Colonic mucosa (tissue), 4 donors: ENCODE results near the gene TNFRSF1B. TPM values are rescaled to one million over a fixed set of nuclear protein-coding genes. Genes with fewer than 3 reads are reported as not detected.

Experiments
- DNase-seq: peaks from one replicate; pipeline ENCODE4 v3.0.0-alpha.2; 2020
- H3K27ac ChIP-seq: fragments of 200-600 bp; one replicate; pipeline ENCODE4 v1.8.0; 2021
- H3K27me3 ChIP-seq: fragments of 200-600 bp; one replicate; pipeline ENCODE4 v1.8.0; 2021
- H3K36me3 ChIP-seq: fragments of 200-600 bp; one replicate; pipeline ENCODE4 v1.8.0; 2021
- H3K4me1 ChIP-seq: fragments of 200-600 bp; one replicate; pipeline ENCODE4 v1.8.0; 2021; ENCODE audit warnings: mild to moderate bottlenecking
- H3K4me3 ChIP-seq: fragments of 200-600 bp; one replicate; pipeline ENCODE4 v1.8.0; 2021
- H3K9ac ChIP-seq, 2 donors: one replicate each; pipeline ENCODE4 v1.7.0; 2013; ENCODE audit warnings: control low read depth in 2 of 2, low read depth in 2 of 2, low read length in 2 of 2
- H3K9me3 ChIP-seq: fragments of 200-600 bp; one replicate; pipeline ENCODE4 v1.8.0; 2021
- CTCF ChIP-seq: fragments of 200-600 bp; IDR thresholded peaks from one replicate; pipeline ENCODE4 v1.8.0; 2022; ENCODE audit warnings: antibody characterized with exemption, mild to moderate bottlenecking
- intact Hi-C: fragments of 100-400 bp; cut with DNase I; formaldehyde crosslinking; loops from one replicate; pipeline ENCODE4 v1.14.1; 2022
- total RNA-seq, 2 donors: library from RNA; stranded (reverse); fragmentation: NEBNext Ultra II Directional in 1 of 2; extraction: Animal tissue kit (Norgen Biotek cat#: 25700) in 1 of 2; gene quantifications; one replicate each; pipeline ENCODE4 v1.2.1, GENCODE V29; 2021
- donor health status: healthy.
- donor health status: DM: no; HTN: no; CAD: no.
- donor health status: DM: no; HTN: no; CAD: no.

Gene TNFRSF1B
- total RNA-seq: 10 to 100 TPM; 27.2 to 28.1 TPM

- intact Hi-C loops: no loop called here
- no peaks in the 10 kb centered on the region for H3K9me3 ChIP-seq
- H3K27ac ChIP-seq: peak within 1 kb of the TSS; percentile 77
- no peaks in the 10 kb centered on the region for H3K36me3 ChIP-seq
- H3K9ac ChIP-seq: peak within 1 kb of the TSS; percentile 68 to 96
- H3K27me3 ChIP-seq: no peaks in the 10 kb centered on the region
- DNase-seq: peak; percentile 78
- H3K4me3 ChIP-seq: peak within 1 kb of the TSS; percentile 76
- H3K4me1 ChIP-seq: peaks cover 12% of the 10 kb centered on the region
- TF ChIP-seq CTCF: no peak
Observed at GRCh38 chr1:12166834-12167492, at the start of gene TNFRSF1B. Gene TNFRSF1B (plus strand): TSS chr1:12166991. CDS start chr1:12167092, 101 bp downstream.

- no peak overlapping the region for H3K9ac ChIP-seq
- no peaks in the 10 kb centered on the region for H3K4me1 ChIP-seq
- no peak for DNase-seq
- no peak overlapping the region for H3K4me3 ChIP-seq
- no peak overlapping the region for H3K27ac ChIP-seq
- intact Hi-C loops: no loop called here
- H3K9me3 ChIP-seq: no peaks in the 10 kb centered on the region
- H3K27me3 ChIP-seq: no peaks in the 10 kb centered on the region
- H3K36me3 ChIP-seq: no peaks in the 10 kb centered on the region
- TF ChIP-seq CTCF: no peak
Observed at GRCh38 chr1:12121212-12122003, 45.4 kb upstream of the TNFRSF1B start.

GRCh38 chr1:12123172-12123571 is 43.6 kb upstream of the TNFRSF1B start:
- no peak for DNase-seq
- Histone ChIP-seq H3K27ac (no peak overlapping the region), H3K9me3 (no peaks in the 10 kb centered on the region), H3K36me3 (no peaks in the 10 kb centered on the region), H3K4me1 (no peaks in the 10 kb centered on the region), H3K9ac (no peak overlapping the region), H3K27me3 (no peaks in the 10 kb centered on the region), H3K4me3 (no peak overlapping the region)
- TF ChIP-seq CTCF: no peak
- intact Hi-C loops: no loop called here

GRCh38 chr1:12124693-12125421 is 41.9 kb upstream of the TNFRSF1B start:
- Histone ChIP-seq H3K9ac (peak overlapping the region in 1 of 2 donors; percentile 35), H3K36me3 (no peaks in the 10 kb centered on the region), H3K4me1 (no peaks in the 10 kb centered on the region), H3K27ac (no peak overlapping the region), H3K4me3 (no peak overlapping the region), H3K9me3 (no peaks in the 10 kb centered on the region), H3K27me3 (no peaks in the 10 kb centered on the region)
- TF ChIP-seq CTCF: peak; percentile 94
- intact Hi-C loops: loop anchor here (2.0 kb wide), 1 partner anchor 84 kb away; no protein-coding TSS in a partner anchor
- DNase-seq: peak; percentile 81
